Fibroblast of the aortic adventitia (primary cell): ENCODE results near the gene COA1. TPM values are rescaled to one million over a fixed set of nuclear protein-coding genes. Genes with fewer than 3 reads are reported as not detected.
"Not testable (repeated sequence)": the region's sequence is repeated elsewhere in the genome, so short reads cannot be mapped to it uniquely, and the experiment has no call there.

Experiments
- DNase-seq: peaks from one replicate; pipeline ENCODE4 v3.0.0-alpha.2; 2010; ENCODE audit warnings: low read depth
- H3K4me3 ChIP-seq: 2 replicates; pipeline ENCODE4 v1.5.1; 2011; ENCODE audit warnings: low read depth, mild to moderate bottlenecking, control low read depth, low read length, moderate library complexity
- total RNA-seq: library from RNA; depleted of rRNA; stranded (reverse); fragments of >200 nt; gene quantifications from 2 replicates; pipeline ENCODE4 v1.2.3, GENCODE V29; 2012; ENCODE audit warnings: low replicate concordance
- TF ChIP-seq, protein P1 (sequence below): IDR thresholded peaks from 2 replicates; pipeline ENCODE4 v1.5.1; 2011; ENCODE audit warnings: mild to moderate bottlenecking, low read length, control low read depth, inconsistent platforms; ENCODE audit not compliant: insufficient read depth

COA1 gene
- total RNA-seq, 1 donor = 71.4 TPM

DNA sequence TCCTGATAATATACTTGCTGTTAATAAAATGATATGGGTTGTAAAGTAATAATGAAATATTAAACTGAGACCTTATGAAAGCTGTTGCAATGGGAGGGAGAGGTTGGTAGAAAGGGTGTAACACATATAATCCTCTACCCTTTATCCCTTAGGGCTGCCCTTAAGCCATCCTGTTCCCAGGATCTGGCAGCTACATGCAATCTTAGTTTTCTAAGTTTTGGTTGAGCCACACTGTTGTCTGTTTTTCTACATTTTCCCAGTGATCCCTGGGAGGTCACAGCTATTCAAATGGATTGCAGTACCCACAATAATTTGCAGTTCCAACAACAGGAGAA lies 6.3 kb downstream of the COA1 start:
- no peak for DNase-seq
- no peak overlapping the region for H3K4me3 ChIP-seq
- TF ChIP-seq, protein P1, sequence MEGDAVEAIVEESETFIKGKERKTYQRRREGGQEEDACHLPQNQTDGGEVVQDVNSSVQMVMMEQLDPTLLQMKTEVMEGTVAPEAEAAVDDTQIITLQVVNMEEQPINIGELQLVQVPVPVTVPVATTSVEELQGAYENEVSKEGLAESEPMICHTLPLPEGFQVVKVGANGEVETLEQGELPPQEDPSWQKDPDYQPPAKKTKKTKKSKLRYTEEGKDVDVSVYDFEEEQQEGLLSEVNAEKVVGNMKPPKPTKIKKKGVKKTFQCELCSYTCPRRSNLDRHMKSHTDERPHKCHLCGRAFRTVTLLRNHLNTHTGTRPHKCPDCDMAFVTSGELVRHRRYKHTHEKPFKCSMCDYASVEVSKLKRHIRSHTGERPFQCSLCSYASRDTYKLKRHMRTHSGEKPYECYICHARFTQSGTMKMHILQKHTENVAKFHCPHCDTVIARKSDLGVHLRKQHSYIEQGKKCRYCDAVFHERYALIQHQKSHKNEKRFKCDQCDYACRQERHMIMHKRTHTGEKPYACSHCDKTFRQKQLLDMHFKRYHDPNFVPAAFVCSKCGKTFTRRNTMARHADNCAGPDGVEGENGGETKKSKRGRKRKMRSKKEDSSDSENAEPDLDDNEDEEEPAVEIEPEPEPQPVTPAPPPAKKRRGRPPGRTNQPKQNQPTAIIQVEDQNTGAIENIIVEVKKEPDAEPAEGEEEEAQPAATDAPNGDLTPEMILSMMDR = no peak

DNA sequence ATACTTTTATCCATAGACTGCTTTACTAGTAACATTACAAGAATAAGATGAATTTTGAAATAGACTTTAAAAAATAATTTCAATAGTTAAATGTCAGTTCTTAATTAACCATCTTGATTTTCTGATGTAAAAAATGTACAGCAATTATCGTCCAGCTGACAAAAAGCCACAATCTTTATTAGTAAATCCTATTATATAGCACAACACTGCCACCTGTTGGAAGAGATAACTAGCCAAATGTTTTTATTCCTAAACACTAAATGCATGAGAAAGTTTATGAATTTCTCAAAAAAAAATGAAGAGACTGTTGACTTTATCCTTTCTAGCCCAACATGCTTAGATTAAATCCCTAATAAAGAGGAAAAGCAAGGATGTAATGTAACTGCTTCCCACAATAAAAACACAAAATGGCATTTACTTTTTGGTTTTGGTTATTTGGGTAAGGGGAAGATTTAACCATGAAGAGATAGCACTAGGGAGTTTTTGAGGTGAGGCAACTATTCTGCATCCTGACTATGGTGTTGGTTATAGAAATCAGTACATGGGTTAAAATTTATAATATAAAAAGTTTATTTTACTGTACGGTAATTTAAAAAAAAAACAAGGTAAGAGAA lies 8.0 kb downstream of the COA1 start:
- peak; percentile 81 for DNase-seq
- no peak overlapping the region for H3K4me3 ChIP-seq
- TF ChIP-seq, protein P1 = peak; percentile 54

DNA sequence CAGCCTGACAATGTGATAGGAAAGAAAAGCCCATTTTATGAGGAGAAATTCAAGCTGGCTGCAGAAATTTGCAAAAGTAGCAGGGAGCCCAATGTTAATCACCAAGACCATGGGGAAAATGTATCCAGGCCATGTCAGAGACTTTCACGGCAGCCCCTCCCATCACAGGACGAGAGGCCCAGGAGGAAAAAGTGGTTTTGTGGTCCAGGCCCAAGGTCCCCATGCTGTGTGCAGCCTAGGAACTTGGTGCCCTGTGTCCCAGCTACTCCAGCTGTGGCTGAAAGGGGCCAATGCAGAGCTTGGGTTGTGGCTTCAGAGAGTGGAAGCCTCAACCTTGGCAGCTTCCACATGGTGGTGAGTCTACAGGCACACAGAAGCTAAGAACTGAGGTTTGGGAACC lies 12.7 kb downstream of the COA1 start:
- no peak overlapping the region for H3K4me3 ChIP-seq
- DNase-seq = no peak
- TF ChIP-seq, protein P1 = no peak

DNA sequence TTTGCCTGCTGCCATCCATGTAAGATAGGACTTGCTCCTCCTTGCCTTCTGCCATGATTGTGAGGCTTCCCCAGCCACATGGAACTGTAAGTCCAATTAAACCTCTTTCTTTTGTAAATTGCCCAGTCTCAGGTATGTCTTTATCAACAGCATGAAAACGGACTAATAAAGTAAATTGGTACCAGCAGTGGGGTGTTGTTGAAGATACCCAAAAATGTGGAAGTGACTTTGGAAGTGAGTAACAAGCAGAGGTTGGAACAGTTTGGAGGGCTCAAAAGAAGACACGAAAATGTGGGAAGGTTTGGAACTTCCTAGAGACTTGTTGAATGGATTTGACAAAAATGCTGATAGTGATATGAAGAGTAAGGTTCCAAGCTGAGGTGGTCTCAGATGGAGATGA lies 13.4 kb downstream of the COA1 start:
- not testable (repeated sequence) for DNase-seq, H3K4me3 ChIP-seq

DNA sequence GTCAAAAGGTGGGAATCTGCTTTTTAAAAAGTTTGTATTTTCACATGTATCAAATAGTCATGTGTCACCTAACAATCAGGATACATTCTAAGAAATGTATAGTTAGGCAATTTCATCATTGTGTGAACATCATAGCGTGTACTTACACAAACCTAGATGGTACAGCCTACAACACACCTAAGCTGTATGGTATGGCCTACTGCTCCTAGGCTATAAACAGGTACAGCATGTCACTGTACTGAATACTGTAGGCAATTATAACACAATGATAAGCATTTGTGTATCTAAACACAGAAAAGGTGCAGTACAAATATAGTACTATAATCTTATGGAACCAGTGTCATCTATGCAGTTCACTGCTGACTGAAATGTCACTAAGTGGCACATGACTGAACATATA lies 17.8 kb downstream of the COA1 start:
- TF ChIP-seq, protein P1 = no peak
- H3K4me3 ChIP-seq = no peak overlapping the region
- DNase-seq = no peak

DNA sequence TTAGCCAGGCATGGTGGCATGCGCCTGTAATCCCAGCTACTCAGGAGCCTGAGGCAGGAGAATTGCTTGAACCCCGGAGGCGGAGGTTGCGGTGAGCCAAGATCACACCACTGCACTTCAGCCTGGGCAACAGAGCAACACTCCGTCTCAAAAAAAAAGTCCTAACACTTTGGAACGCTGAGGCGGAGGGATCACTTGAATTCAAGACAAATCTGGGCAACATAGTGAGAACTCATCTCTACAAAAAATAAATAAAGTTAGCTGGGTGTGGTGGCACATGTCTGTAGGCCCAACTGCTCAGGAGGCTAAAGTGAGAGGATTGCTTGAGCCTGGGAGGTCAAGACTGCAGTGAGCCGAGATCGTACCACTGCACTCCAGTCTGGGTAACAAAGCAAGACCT lies 21.3 kb downstream of the COA1 start:
- not testable (repeated sequence) for DNase-seq, H3K4me3 ChIP-seq

DNA sequence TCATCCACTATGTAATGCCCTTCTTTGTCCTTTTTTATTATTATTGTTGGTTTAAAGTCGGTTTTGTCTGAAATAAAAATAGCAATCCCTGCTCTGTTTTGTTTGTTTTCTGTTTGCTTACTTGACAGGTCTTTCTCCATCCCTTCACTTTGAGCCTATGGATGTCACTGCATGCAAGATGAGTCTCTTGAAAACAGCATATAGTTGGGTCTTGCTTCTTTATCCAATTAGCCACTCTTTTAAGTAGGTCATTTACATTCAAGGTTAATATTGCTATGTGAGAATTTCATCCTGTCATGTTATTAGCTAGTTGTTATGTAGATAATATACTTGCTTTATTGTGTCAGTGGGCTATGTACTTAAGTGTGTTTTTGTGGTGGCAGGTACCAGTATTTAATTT lies 25.8 kb downstream of the COA1 start:
- TF ChIP-seq, protein P1 = no peak
- DNase-seq = no peak

DNA sequence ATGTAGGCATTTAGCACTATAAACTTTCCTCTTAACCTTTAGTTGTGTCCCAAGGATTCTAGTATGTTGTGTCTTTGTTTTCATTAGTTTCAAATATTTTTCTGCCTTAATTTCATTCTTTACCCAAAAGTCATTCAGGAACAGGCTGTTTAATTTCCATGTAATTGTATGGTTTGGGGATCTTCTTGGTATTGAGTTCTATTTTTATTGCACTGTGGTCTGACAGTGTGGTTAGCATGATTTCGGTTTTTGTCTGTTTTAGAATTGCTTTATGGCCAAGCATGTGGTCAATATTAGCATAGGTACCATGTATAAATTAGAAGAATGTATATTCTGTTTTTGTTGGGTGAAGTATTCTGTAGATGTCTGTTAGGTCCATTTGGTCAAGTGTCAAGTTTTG lies 26.3 kb downstream of the COA1 start:
- TF ChIP-seq, protein P1 = no peak
- H3K4me3 ChIP-seq = no peak overlapping the region
- DNase-seq = no peak

More for the DNA sequence above, 25.8 kb downstream of the COA1 start:
- no peak overlapping the region for H3K4me3 ChIP-seq
